NCI-H510A treated with DMSO at 0.1 percent for 48 hours (cell line): ENCODE data around the gene KCTD19.
A peak's percentile ranks its signal among the peaks of the same experiment; 100 is the strongest.

ENCODE experiments used
- DNase-seq: peaks from one replicate; lab custom pipeline; 2025; lab: John Stamatoyannopoulos, UW

The KCTD19 gene

GRCh38 chr16:67283039-67283825 lies 43.3 kb downstream of the KCTD19 start:
- DNase-seq, result no peak

GRCh38 chr16:67282447-67282805 lies 44.1 kb downstream of the KCTD19 start:
- DNase-seq, result no peak

- DNase-seq, result no peak
Measured at GRCh38 chr16:67281536-67282446, 44.8 kb downstream of the KCTD19 start.

GRCh38 chr16:67280090-67281015 lies 46.2 kb downstream of the KCTD19 start:
- DNase-seq, result no peak

GRCh38 chr16:67279296-67280089 lies 47.0 kb downstream of the KCTD19 start, which contains the start of gene PLEKHG4:
TSS of gene PLEKHG4 (plus strand) at chr16:67279532. CDS start at chr16:67280045, 513 bp downstream.
- peak; percentile 70 for DNase-seq

GRCh38 chr16:67278773-67279295 lies 47.7 kb downstream of the KCTD19 start:
- no peak for DNase-seq

- no peak for DNase-seq
Measured at GRCh38 chr16:67277999-67278772, 48.4 kb downstream of the KCTD19 start.

GRCh38 chr16:67277294-67277998 lies 49.1 kb downstream of the KCTD19 start:
- DNase-seq, result no peak

GRCh38 chr16:67275321-67275720 lies 51.2 kb downstream of the KCTD19 start:
- DNase-seq, result no peak

- DNase-seq, result no peak
Measured at GRCh38 chr16:67271446-67271845, 55.1 kb downstream of the KCTD19 start.

- DNase-seq, result no peak
Measured at GRCh38 chr16:67270931-67271338, 55.6 kb downstream of the KCTD19 start.

GRCh38 chr16:67269766-67270165 lies 56.8 kb downstream of the KCTD19 start:
- DNase-seq, result no peak

- DNase-seq, result no peak
Measured at GRCh38 chr16:67268136-67268579, 58.4 kb downstream of the KCTD19 start.

GRCh38 chr16:67265834-67266233 lies 60.7 kb downstream of the KCTD19 start:
- no peak for DNase-seq

- DNase-seq, result no peak
Measured at GRCh38 chr16:67264866-67265265, 61.7 kb downstream of the KCTD19 start.

- no peak for DNase-seq
Measured at GRCh38 chr16:67264277-67264676, 62.3 kb downstream of the KCTD19 start.

- no peak for DNase-seq
Measured at GRCh38 chr16:67263201-67263600, 63.3 kb downstream of the KCTD19 start.

- peak; percentile 37 for DNase-seq
Measured at GRCh38 chr16:67260426-67261063, 66.0 kb downstream of the KCTD19 start.

- DNase-seq, result no peak
Measured at GRCh38 chr16:67259705-67260104, 66.8 kb downstream of the KCTD19 start.
